Endothelial cell of umbilical vein (primary cell): ENCODE data around the gene TGM1. TPM values are rescaled to one million over a fixed set of nuclear protein-coding genes. Genes with fewer than 3 reads are reported as not detected.

Source experiments
- BruUV-seq: library from RNA; stranded (reverse); fragments of 400-500 nt; replicated peaks from 2 replicates; lab custom pipeline; 2021; lab: Mats Ljungman, UMichigan
- CTCF ChIA-PET: fragments of 300-600, 350-600 bp; sonication (Branson Sonifier 250); formaldehyde crosslinking; loops from one replicate; lab custom pipeline; 2021; ENCODE audit warnings: antibody characterized with exemption, inconsistent platforms; lab: Charles Lee
- POLR2A ChIA-PET: fragments of 300-600, 350-600 bp; sonication (Branson Sonifier 250); formaldehyde crosslinking; loops from one replicate; lab custom pipeline; 2021; ENCODE audit warnings: antibody characterized with exemption, inconsistent platforms; lab: Charles Lee
- DNase-seq: peaks from one replicate; pipeline ENCODE4 v3.0.0-alpha.2; 2011; ENCODE audit warnings: low read depth, low spot score
- FAIRE-seq: peaks from 2 replicates; lab custom pipeline; 2011; peaks lifted over from hg19 to GRCh38; lab: Jason Lieb, UNC
- H2AFZ ChIP-seq: 2 replicates; pipeline ENCODE4 v1.6.0; 2012; ENCODE audit warnings: low read depth, low read length, control low read depth, inconsistent platforms
- H3K27ac ChIP-seq: 2 replicates; pipeline ENCODE4 v1.5.1; 2011; ENCODE audit warnings: low read depth, mild to moderate bottlenecking, control low read depth, low read length, moderate library complexity; ENCODE audit not compliant: insufficient read depth
- H3K27me3 ChIP-seq, 2 experiments: 2 replicates each; pipeline versions ENCODE4 v1.6.0 to v1.6.1; 2011; ENCODE audit warnings: low read length in 2 of 2, mixed read lengths in 1 of 2; ENCODE audit not compliant: control insufficient read depth in 2 of 2, insufficient read depth in 2 of 2
- H3K36me3 ChIP-seq, 2 experiments: 2 replicates in 1 of 2; 3 replicates in 1 of 2; pipeline ENCODE4 v1.5.1; 2011; ENCODE audit warnings: low read length in 2 of 2, mild to moderate bottlenecking in 1 of 2, moderate library complexity in 1 of 2; ENCODE audit not compliant: control insufficient read depth in 2 of 2, insufficient read depth in 2 of 2; ENCODE audit errors: extremely low read depth in 1 of 2
- H3K4me1 ChIP-seq: 3 replicates; pipeline ENCODE4 v1.5.1; 2011; ENCODE audit warnings: mild to moderate bottlenecking, low read length; ENCODE audit not compliant: control insufficient read depth, insufficient read depth; ENCODE audit errors: extremely low read depth
- H3K4me2 ChIP-seq: 2 replicates; pipeline ENCODE4 v1.6.1; 2011; ENCODE audit warnings: low read length, control low read depth, mixed read lengths; ENCODE audit not compliant: insufficient read depth
- H3K4me3 ChIP-seq, 3 experiments: fragments of 200-600 bp in 1 of 3; sonication (generic), shearing (Covaris generic) in 1 of 3; replicated peaks in 1 of 3; 2 replicates each; pipeline ENCODE4 v1.5.1; 2011 to 2016; ENCODE audit warnings: control low read depth in 3 of 3, low read length in 3 of 3, mild to moderate bottlenecking in 2 of 3, inconsistent platforms in 1 of 3, low read depth in 1 of 3, moderate library complexity in 1 of 3; ENCODE audit not compliant: insufficient read depth in 1 of 3
- H3K79me2 ChIP-seq: 2 replicates; pipeline ENCODE4 v1.6.0; 2012; ENCODE audit warnings: low read length, inconsistent platforms; ENCODE audit not compliant: control insufficient read depth, insufficient read depth
- H3K9ac ChIP-seq: replicated peaks from 2 replicates; pipeline ENCODE3; 2011; ENCODE audit warnings: low read length, control low read depth; ENCODE audit not compliant: insufficient read depth; ENCODE audit errors: extremely low read depth
- H3K9me1 ChIP-seq: replicated peaks from 3 replicates; pipeline ENCODE4 v1.6.0; 2011; ENCODE audit warnings: mild to moderate bottlenecking, low read length; ENCODE audit not compliant: control insufficient read depth, insufficient read depth; ENCODE audit errors: extremely low read depth
- H3K9me3 ChIP-seq: replicated peaks from 2 replicates; pipeline ENCODE4 v1.5.1; 2012; ENCODE audit warnings: low read length, inconsistent platforms; ENCODE audit not compliant: control insufficient read depth, insufficient read depth
- H4K20me1 ChIP-seq: replicated peaks from 2 replicates; pipeline ENCODE3; 2011; ENCODE audit warnings: mild to moderate bottlenecking, low read length; ENCODE audit not compliant: control insufficient read depth, insufficient read depth; ENCODE audit errors: extremely low read depth
- EZH2 ChIP-seq: IDR thresholded peaks from 2 replicates; pipeline ENCODE4 v1.6.1; 2012; ENCODE audit warnings: borderline replicate concordance, low read depth, mild to moderate bottlenecking, moderate library complexity, low read length, inconsistent platforms; ENCODE audit not compliant: severe bottlenecking
- FOS ChIP-seq: IDR thresholded peaks from 2 replicates; pipeline ENCODE4 v1.6.1; 2011; ENCODE audit warnings: mild to moderate bottlenecking, low read length, moderate library complexity, borderline replicate concordance; ENCODE audit not compliant: insufficient read depth
- GATA2 ChIP-seq: IDR thresholded peaks from 2 replicates; pipeline ENCODE4 v1.7.0; 2011; ENCODE audit warnings: low read depth, mild to moderate bottlenecking, moderate library complexity, mixed read lengths, low read length; ENCODE audit not compliant: insufficient read length, insufficient read depth
- JUN ChIP-seq: IDR thresholded peaks from 2 replicates; pipeline ENCODE4 v1.6.1; 2011; ENCODE audit warnings: borderline replicate concordance, low read depth; ENCODE audit not compliant: insufficient read length, insufficient read depth
- MYC ChIP-seq: IDR thresholded peaks from one replicate; pipeline ENCODE4 v1.6.1; 2011; ENCODE audit warnings: mild to moderate bottlenecking, low read depth, low read length
- POLR2A ChIP-seq: IDR thresholded peaks from 2 replicates; pipeline ENCODE4 v1.6.1; 2012; ENCODE audit warnings: low read depth, mild to moderate bottlenecking, control low read depth, low read length
- POLR2AphosphoS5 ChIP-seq: IDR thresholded peaks from 2 replicates; pipeline ENCODE4 v1.6.1; 2012; ENCODE audit warnings: low read depth, mild to moderate bottlenecking, control low read depth, low read length, moderate library complexity; ENCODE audit not compliant: insufficient read depth
- dilution Hi-C: fragments of 300-500 bp; cut with MboI; formaldehyde crosslinking; loops from one replicate; pipeline ENCODE4 v1.15.0; 2019; ENCODE audit warnings: low sequenced_read_pairs; ENCODE audit not compliant: extremely low pct_ligation_motif_present
- intact Hi-C: fragments of 100-400 bp; cut with micrococcal nuclease; formaldehyde crosslinking; loops from one replicate; pipeline ENCODE4 v1.10.0; 2022
- polyA plus RNA-seq, 4 experiments: library from polyadenylated mRNA; depleted of rRNA in 3 of 4; stranded (reverse) in 3 of 4; unstranded in 1 of 4; fragments of >200 nt; gene quantifications; 2 replicates each; pipeline versions ENCODE4 v1.2.1 to v1.2.3, GENCODE V29; 2011 to 2012; ENCODE audit warnings: missing spikeins in 1 of 4
- total RNA-seq: library from RNA; stranded (reverse); gene quantifications from 2 replicates; pipeline ENCODE4 v1.2.3, GENCODE V29; 2021
- TF ChIP-seq, protein P1 (sequence below): IDR thresholded peaks from 2 replicates; pipeline ENCODE4 v1.6.1; 2011; ENCODE audit not compliant: insufficient read depth, insufficient read length
- TF ChIP-seq, protein P2 (sequence below), 2 donors: IDR thresholded peaks; 1 replicate in 1 of 2; 2 replicates in 1 of 2; pipeline ENCODE4 v1.5.1; 2011; ENCODE audit warnings: low read length in 2 of 2, mild to moderate bottlenecking in 2 of 2, moderate library complexity in 2 of 2, control low read depth in 1 of 2, inconsistent platforms in 1 of 2, low read depth in 1 of 2; ENCODE audit not compliant: insufficient read depth in 1 of 2; ENCODE audit errors: extremely low read depth in 1 of 2

The TGM1 gene
- total and polyA plus RNA-seq, 2 donors (not counting 3 experiments of a cell fraction or from before 2014, with no cell fraction given) = 1.0 to 3.4 TPM

DNA sequence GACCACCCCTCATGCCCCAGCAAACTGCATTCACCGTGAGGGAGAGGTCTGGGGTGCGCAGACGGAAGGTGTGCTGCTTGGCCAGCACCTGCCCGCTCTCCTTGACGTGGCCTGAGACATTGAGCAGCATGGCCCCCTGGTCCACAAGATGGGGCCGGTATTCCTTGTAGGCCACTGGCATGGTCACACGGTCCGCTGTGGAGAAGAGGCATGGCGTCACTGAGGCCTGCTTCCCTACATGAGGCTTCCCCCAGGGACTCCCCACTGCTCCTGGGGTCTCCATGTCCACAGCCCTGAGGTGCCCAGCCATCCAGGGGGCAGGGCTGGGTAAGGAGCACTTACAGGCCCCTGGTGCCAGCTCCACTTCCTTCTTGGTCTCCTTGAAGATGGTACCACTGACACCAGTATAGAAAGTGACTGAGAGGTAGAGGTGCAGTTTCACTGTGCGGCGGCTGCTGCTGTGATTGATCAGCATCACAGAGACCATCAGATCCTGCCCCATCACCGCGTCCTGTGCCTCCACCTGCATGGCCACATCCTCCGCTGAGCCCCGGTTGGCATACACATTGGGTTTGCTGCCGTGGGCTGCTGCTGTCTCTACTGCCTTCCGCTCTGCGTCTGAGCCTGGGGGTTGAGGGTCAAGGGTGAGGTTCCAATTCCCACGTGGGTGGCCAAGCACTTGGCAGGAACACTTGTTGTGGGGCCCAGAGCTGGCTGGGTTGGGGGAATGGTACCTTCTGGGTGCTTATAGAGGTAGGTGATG lies 8.2 kb downstream of the TGM1 start:
- dilution Hi-C loops = no loop called here
- Histone ChIP-seq H3K4me2 (no peak overlapping the region), H3K36me3 (peaks cover 0 to 3% of the 10 kb centered on the region in 2 experiments), H3K79me2 (no peaks in the 10 kb centered on the region), H2AFZ (no peak overlapping the region), H3K4me3 (no peak overlapping the region), H3K27ac (no peak overlapping the region), H4K20me1 (no peaks in the 10 kb centered on the region), H3K4me1 (no peaks in the 10 kb centered on the region), H3K9ac (no peak overlapping the region), H3K9me3 (no peaks in the 10 kb centered on the region), H3K9me1 (no peaks in the 10 kb centered on the region), H3K27me3 (no peaks in the 10 kb centered on the region)
- no peak for FAIRE-seq
- TF ChIP-seq POLR2A = no peak
- TF ChIP-seq, protein P1, sequence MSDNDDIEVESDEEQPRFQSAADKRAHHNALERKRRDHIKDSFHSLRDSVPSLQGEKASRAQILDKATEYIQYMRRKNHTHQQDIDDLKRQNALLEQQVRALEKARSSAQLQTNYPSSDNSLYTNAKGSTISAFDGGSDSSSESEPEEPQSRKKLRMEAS = no peak
- TF ChIP-seq POLR2AphosphoS5 = no peak
- TF ChIP-seq EZH2 = no peak
- no peak for TF ChIP-seq JUN
- TF ChIP-seq, protein P2, sequence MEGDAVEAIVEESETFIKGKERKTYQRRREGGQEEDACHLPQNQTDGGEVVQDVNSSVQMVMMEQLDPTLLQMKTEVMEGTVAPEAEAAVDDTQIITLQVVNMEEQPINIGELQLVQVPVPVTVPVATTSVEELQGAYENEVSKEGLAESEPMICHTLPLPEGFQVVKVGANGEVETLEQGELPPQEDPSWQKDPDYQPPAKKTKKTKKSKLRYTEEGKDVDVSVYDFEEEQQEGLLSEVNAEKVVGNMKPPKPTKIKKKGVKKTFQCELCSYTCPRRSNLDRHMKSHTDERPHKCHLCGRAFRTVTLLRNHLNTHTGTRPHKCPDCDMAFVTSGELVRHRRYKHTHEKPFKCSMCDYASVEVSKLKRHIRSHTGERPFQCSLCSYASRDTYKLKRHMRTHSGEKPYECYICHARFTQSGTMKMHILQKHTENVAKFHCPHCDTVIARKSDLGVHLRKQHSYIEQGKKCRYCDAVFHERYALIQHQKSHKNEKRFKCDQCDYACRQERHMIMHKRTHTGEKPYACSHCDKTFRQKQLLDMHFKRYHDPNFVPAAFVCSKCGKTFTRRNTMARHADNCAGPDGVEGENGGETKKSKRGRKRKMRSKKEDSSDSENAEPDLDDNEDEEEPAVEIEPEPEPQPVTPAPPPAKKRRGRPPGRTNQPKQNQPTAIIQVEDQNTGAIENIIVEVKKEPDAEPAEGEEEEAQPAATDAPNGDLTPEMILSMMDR (IDR thresholded peaks at IDR 0.05; ENCODE audit: extremely low read depth in 1 of 2, insufficient read depth in 1 of 2, low read depth in 1 of 2, low read length in 2 of 2) = no peak
- no peak for TF ChIP-seq MYC
- TF ChIP-seq GATA2 = no peak
- no peak for TF ChIP-seq FOS
- DNase-seq = no peak
- BruUV-seq = no TSS peak
- CTCF ChIA-PET = interaction anchor here (1.0 kb wide), 1 partner anchor 42 kb away, joined by 4 read pairs; no protein-coding TSS in a partner anchor
- intact Hi-C loops = no loop called here
- POLR2A ChIA-PET = no interaction called here
